Testis (tissue), 2 donors: ENCODE data around the gene APIP.

Experiments used
- POLR2A ChIP-seq: fragments of 450-650 bp; IDR thresholded peaks from one replicate; pipeline ENCODE4 v1.6.1; 2017; ENCODE audit warnings: antibody characterized with exemption, mild to moderate bottlenecking, moderate library complexity
- TF ChIP-seq, protein P1 (sequence below), 3 experiments: fragments of 450-650 bp in 2 of 3; fragments of 200-600 bp in 1 of 3; sonication (generic) in 1 of 3; IDR thresholded peaks; one replicate each; pipeline ENCODE4 v1.5.1; 2016 to 2019; ENCODE audit warnings: antibody characterized with exemption in 3 of 3, mild to moderate bottlenecking in 2 of 3, moderate library complexity in 1 of 3

DNA sequence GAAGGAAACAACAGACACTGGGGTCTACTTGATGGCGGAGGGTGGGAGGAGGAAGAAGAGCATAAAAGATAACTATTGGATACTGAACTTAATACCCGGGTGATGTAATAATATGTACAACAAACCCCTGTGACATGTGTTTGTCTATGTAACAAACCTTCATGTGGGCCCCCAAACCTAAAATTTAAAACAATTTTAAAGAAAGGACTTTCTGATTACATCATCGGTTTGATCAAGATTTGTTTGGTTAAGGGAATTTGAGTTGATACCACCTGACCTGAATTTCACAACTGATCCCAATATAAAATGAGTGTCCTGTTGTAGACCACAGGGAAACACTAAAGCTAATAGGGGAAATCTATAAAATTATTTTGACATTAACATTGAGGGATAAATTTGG, 34.3 kb downstream of the APIP start:
- TF ChIP-seq, protein P1, sequence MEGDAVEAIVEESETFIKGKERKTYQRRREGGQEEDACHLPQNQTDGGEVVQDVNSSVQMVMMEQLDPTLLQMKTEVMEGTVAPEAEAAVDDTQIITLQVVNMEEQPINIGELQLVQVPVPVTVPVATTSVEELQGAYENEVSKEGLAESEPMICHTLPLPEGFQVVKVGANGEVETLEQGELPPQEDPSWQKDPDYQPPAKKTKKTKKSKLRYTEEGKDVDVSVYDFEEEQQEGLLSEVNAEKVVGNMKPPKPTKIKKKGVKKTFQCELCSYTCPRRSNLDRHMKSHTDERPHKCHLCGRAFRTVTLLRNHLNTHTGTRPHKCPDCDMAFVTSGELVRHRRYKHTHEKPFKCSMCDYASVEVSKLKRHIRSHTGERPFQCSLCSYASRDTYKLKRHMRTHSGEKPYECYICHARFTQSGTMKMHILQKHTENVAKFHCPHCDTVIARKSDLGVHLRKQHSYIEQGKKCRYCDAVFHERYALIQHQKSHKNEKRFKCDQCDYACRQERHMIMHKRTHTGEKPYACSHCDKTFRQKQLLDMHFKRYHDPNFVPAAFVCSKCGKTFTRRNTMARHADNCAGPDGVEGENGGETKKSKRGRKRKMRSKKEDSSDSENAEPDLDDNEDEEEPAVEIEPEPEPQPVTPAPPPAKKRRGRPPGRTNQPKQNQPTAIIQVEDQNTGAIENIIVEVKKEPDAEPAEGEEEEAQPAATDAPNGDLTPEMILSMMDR (IDR thresholded peaks at IDR 0.05): no peak
- TF ChIP-seq POLR2A: no peak
